SK-N-SH treated with all-trans-retinoic acid at 6 μM for 48 hours (cell line): ENCODE results near the gene AIRE.

Experiments
- ATAC-seq: fragments of 200-7000 bp; cut with Tn5 transposase; 3 replicates; pipeline ENCODE4 v1.9.1; 2020; ENCODE audit warnings: mild to moderate bottlenecking, moderate library complexity
- ARNTL ChIP-seq: fragments of 450-650 bp; formaldehyde crosslinking; IDR thresholded peaks from 2 replicates; pipeline ENCODE4 v1.5.0; 2020; ENCODE audit warnings: low read depth, mild to moderate bottlenecking, moderate library complexity, borderline replicate concordance
- BACH2 ChIP-seq: fragments of 250-450 bp; sonication (Bioruptor Pico); IDR thresholded peaks from 2 replicates; pipeline ENCODE4 v1.9.0; 2021; ENCODE audit warnings: mild to moderate bottlenecking, borderline replicate concordance
- CREB5 ChIP-seq: fragments of 250-450 bp; sonication (Bioruptor Pico); IDR thresholded peaks from 2 replicates; pipeline ENCODE4 v1.5.1; 2020; ENCODE audit warnings: low read depth, mild to moderate bottlenecking, moderate library complexity
- ESRRG ChIP-seq: fragments of 250-450 bp; sonication (Bioruptor Pico); IDR thresholded peaks from 2 replicates; pipeline ENCODE4 v1.6.1; 2021; ENCODE audit warnings: mild to moderate bottlenecking
- GLIS3 ChIP-seq: fragments of 250-450 bp; sonication (Bioruptor Pico); IDR thresholded peaks from 2 replicates; pipeline ENCODE4 v1.5.0; 2020; ENCODE audit warnings: mild to moderate bottlenecking, moderate library complexity
- ISL1 ChIP-seq: fragments of 250-450 bp; sonication (Bioruptor Pico); IDR thresholded peaks from 2 replicates; pipeline ENCODE4 v2.1.2; 2022; ENCODE audit warnings: mild to moderate bottlenecking, moderate library complexity
- OSR1 ChIP-seq: fragments of 250-450 bp; sonication (Bioruptor Pico); IDR thresholded peaks from 2 replicates; pipeline ENCODE4 v1.8.0; 2022; ENCODE audit warnings: moderate library complexity, mild to moderate bottlenecking, inconsistent platforms
- PATZ1 ChIP-seq: fragments of 250-450 bp; sonication (Bioruptor Pico); IDR thresholded peaks from 2 replicates; pipeline ENCODE4 v1.8.0; 2020; ENCODE audit warnings: mild to moderate bottlenecking, moderate library complexity, borderline replicate concordance
- PPARA ChIP-seq: fragments of 250-450 bp; sonication (Bioruptor Pico); IDR thresholded peaks from 2 replicates; pipeline ENCODE4 v1.5.0; 2020; ENCODE audit warnings: mild to moderate bottlenecking, borderline replicate concordance
- RARB ChIP-seq: fragments of 250-450 bp; sonication (Bioruptor Pico); IDR thresholded peaks from 2 replicates; pipeline ENCODE4 v1.8.0; 2021; ENCODE audit warnings: mild to moderate bottlenecking, moderate library complexity
- SNAI2 ChIP-seq: fragments of 250-450 bp; sonication (Bioruptor Pico); IDR thresholded peaks from 2 replicates; pipeline ENCODE4 v1.5.0; 2020; ENCODE audit warnings: mild to moderate bottlenecking, moderate library complexity
- TCF4 ChIP-seq: fragments of 250-450 bp; sonication (Bioruptor Pico); IDR thresholded peaks from 2 replicates; pipeline ENCODE4 v1.8.0; 2021; ENCODE audit warnings: mild to moderate bottlenecking, moderate library complexity, borderline replicate concordance
- TOX ChIP-seq: fragments of 250-450 bp; sonication (Bioruptor Pico); IDR thresholded peaks from 2 replicates; pipeline ENCODE4 v1.8.0; 2021; ENCODE audit warnings: mild to moderate bottlenecking, moderate library complexity, borderline replicate concordance
- ZC3H10 ChIP-seq: fragments of 250-450 bp; sonication (Bioruptor Pico); IDR thresholded peaks from 2 replicates; pipeline ENCODE4 v1.5.1; 2021; ENCODE audit warnings: mild to moderate bottlenecking, moderate library complexity
- ZFP3 ChIP-seq: fragments of 250-450 bp; sonication (Bioruptor Pico); IDR thresholded peaks from 2 replicates; pipeline ENCODE4 v1.5.0; 2020; ENCODE audit warnings: mild to moderate bottlenecking, moderate library complexity
- ZFP30 ChIP-seq: fragments of 450-650 bp; formaldehyde crosslinking; IDR thresholded peaks from 2 replicates; pipeline ENCODE4 v1.5.0; 2022; ENCODE audit warnings: mild to moderate bottlenecking, moderate library complexity
- ZNF565 ChIP-seq: fragments of 450-650 bp; formaldehyde crosslinking; conservative IDR thresholded peaks from 2 replicates; pipeline ENCODE4 v1.5.0; 2020; ENCODE audit warnings: low read depth, mild to moderate bottlenecking, moderate library complexity
- ZNF70 ChIP-seq: fragments of 450-650 bp; formaldehyde crosslinking; IDR thresholded peaks from 2 replicates; pipeline ENCODE4 v1.5.0; 2020; ENCODE audit warnings: mild to moderate bottlenecking, moderate library complexity
- ZNF8 ChIP-seq: fragments of 450-650 bp; formaldehyde crosslinking; IDR thresholded peaks from 2 replicates; pipeline ENCODE4 v1.5.0; 2020; ENCODE audit warnings: mild to moderate bottlenecking, moderate library complexity
- TF ChIP-seq, protein P1 (sequence below): fragments of 250-450 bp; sonication (Bioruptor Pico); IDR thresholded peaks from 2 replicates; pipeline ENCODE4 v1.5.0; 2020; ENCODE audit warnings: mild to moderate bottlenecking, moderate library complexity
- TF ChIP-seq, protein P2 (sequence below): fragments of 250-450 bp; sonication (Bioruptor Pico); IDR thresholded peaks from 2 replicates; pipeline ENCODE4 v1.8.0; 2021; ENCODE audit warnings: low read depth, mild to moderate bottlenecking, moderate library complexity, borderline replicate concordance

AIRE gene

DNA sequence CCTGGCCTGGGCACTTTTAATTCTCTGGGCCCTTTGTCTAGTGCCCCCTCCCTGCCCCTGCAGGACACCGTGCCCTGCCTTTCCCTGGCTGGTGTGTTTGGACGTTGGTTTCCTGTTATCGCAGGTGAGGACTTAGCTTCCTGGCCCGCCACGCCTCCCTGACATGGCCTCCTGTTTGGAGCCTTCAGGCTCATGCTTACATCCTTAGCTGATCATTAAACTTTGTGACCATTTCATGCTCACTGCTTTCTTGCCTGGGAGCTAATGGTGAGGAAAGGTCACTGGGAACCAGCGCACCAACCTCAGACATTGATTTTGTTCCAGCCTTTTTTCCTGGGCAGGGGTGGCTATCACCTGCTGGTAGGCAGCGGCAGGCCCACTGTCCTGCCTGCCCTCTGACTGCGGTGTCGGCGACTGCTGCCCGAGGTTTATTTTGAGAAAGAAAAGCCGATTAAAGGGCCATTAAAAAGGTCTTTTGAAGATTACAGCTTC lies 17.9 kb downstream of the AIRE start:
- no peak for ATAC-seq
- TF ChIP-seq ZNF70 (CRISPR knock-in tag) (no peak), TOX (CRISPR knock-in tag) (no peak), TCF4 (CRISPR knock-in tag) (no peak), ARNTL (no peak), ISL1 (CRISPR knock-in tag) (no peak), PATZ1 (no peak), ZC3H10 (CRISPR knock-in tag) (no peak), GLIS3 (CRISPR knock-in tag) (no peak), ZNF565 (no peak), SNAI2 (CRISPR knock-in tag) (no peak), ZNF8 (CRISPR knock-in tag) (no peak), PPARA (CRISPR knock-in tag) (no peak), RARB (no peak), BACH2 (no peak), ESRRG (CRISPR knock-in tag) (no peak), CREB5 (CRISPR knock-in tag) (no peak)
- TF ChIP-seq, protein P1, sequence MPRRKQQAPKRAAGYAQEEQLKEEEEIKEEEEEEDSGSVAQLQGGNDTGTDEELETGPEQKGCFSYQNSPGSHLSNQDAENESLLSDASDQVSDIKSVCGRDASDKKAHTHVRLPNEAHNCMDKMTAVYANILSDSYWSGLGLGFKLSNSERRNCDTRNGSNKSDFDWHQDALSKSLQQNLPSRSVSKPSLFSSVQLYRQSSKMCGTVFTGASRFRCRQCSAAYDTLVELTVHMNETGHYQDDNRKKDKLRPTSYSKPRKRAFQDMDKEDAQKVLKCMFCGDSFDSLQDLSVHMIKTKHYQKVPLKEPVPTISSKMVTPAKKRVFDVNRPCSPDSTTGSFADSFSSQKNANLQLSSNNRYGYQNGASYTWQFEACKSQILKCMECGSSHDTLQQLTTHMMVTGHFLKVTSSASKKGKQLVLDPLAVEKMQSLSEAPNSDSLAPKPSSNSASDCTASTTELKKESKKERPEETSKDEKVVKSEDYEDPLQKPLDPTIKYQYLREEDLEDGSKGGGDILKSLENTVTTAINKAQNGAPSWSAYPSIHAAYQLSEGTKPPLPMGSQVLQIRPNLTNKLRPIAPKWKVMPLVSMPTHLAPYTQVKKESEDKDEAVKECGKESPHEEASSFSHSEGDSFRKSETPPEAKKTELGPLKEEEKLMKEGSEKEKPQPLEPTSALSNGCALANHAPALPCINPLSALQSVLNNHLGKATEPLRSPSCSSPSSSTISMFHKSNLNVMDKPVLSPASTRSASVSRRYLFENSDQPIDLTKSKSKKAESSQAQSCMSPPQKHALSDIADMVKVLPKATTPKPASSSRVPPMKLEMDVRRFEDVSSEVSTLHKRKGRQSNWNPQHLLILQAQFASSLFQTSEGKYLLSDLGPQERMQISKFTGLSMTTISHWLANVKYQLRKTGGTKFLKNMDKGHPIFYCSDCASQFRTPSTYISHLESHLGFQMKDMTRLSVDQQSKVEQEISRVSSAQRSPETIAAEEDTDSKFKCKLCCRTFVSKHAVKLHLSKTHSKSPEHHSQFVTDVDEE, result no peak
- TF ChIP-seq, protein P2, sequence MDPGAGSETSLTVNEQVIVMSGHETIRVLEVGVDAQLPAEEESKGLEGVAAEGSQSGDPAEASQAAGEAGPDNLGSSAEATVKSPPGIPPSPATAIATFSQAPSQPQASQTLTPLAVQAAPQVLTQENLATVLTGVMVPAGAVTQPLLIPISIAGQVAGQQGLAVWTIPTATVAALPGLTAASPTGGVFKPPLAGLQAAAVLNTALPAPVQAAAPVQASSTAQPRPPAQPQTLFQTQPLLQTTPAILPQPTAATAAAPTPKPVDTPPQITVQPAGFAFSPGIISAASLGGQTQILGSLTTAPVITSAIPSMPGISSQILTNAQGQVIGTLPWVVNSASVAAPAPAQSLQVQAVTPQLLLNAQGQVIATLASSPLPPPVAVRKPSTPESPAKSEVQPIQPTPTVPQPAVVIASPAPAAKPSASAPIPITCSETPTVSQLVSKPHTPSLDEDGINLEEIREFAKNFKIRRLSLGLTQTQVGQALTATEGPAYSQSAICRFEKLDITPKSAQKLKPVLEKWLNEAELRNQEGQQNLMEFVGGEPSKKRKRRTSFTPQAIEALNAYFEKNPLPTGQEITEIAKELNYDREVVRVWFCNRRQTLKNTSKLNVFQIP (CRISPR knock-in tag), result no peak
- TF ChIP-seq, all 23 proteins: peak for 0

GRCh38 chr21:44304011-44304616 lies 18.4 kb downstream of the AIRE start:
- no peak for ATAC-seq
- no peak for TF ChIP-seq ISL1 (CRISPR knock-in tag)
- no peak for TF ChIP-seq ZFP3
- TF ChIP-seq OSR1 (CRISPR knock-in tag), result no peak
- TF ChIP-seq BACH2, result no peak
- no peak for TF ChIP-seq GLIS3 (CRISPR knock-in tag)
- no peak for TF ChIP-seq ZNF8 (CRISPR knock-in tag)
- TF ChIP-seq ESRRG (CRISPR knock-in tag), result no peak
- TF ChIP-seq, protein P1, result no peak
- TF ChIP-seq ZFP30 (CRISPR knock-in tag), result no peak
- TF ChIP-seq TCF4 (CRISPR knock-in tag), result no peak
- TF ChIP-seq SNAI2 (CRISPR knock-in tag), result no peak
- TF ChIP-seq TOX (CRISPR knock-in tag), result no peak
- TF ChIP-seq ZC3H10 (CRISPR knock-in tag), result no peak
